Occipital lobe (tissue), 2 donors: Measurements from ENCODE around the gene HINT2. TPM values are rescaled to one million over a fixed set of nuclear protein-coding genes. Genes with fewer than 3 reads are reported as not detected.
A peak's percentile ranks its signal among the peaks of the same experiment; 100 is the strongest.

ENCODE experiments used
- DNase-seq: peaks from one replicate; lab custom pipeline; 2025; lab: John Stamatoyannopoulos, UW
- total RNA-seq: library from RNA; depleted of rRNA; stranded (reverse); fragments of >200 nt; gene quantifications from one replicate; pipeline ENCODE4 v1.2.3, GENCODE V29; 2014

Gene HINT2
- total RNA-seq, 1 donor from 2014 or later: 7.0 TPM

DNA sequence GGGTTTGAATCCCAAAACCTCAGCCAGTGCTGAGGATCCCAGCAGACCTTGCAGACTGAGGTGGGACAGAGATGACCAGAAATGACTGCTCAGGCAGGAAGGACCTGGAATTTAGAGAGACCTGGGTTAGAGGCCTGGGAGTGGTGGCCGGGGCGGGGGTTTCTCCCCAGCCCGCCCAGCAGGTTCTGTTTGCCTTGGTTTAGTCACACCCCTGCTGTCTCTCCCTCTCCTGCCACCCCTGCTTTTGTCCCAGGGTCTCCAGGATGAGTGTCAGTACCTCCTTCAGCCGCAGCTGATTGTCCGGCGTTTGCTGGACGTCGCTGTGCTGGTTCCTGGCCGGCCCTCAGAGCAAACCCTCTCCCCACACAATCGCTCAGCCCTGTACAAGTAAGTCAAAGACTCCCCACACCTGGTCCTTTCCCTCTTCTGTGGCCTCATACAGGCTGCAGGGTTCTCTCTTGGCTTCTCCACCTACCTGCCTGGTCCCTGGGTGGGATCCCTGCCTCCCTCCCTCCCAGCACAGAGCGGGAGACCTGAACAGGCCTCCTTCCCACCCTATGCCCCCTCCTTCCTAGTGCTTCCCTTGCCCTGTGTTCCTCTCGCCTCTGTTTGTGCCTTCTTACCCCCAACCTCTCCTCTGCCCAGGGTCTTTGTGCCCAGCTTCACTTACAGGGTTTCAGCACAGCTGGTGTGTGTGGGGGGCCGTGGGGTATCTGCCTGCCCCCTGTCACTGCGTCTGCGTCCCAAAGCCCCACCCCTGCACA lies 26.2 kb upstream of the HINT2 start:
- DNase-seq: no peak

DNA sequence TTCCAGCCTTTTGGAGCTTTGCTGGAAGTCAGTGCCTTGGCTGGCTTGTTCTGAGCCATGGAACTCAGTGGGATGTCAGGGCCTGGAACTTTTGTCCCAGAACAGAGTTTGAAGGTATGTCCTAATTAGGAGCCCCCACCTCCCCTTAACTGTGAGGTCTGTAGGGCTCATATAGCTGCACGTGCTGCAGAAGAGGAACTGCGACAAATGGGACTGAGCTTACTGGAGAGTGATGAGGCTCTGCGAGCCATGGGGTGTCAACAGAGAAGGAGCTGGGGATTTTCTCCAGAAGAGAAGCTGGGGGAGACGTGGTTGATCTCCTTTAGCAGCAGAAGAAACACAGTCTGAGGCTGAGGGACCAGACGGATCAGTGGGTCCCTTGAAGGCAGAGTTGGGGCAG lies 25.1 kb upstream of the HINT2 start:
- DNase-seq: no peak

DNA sequence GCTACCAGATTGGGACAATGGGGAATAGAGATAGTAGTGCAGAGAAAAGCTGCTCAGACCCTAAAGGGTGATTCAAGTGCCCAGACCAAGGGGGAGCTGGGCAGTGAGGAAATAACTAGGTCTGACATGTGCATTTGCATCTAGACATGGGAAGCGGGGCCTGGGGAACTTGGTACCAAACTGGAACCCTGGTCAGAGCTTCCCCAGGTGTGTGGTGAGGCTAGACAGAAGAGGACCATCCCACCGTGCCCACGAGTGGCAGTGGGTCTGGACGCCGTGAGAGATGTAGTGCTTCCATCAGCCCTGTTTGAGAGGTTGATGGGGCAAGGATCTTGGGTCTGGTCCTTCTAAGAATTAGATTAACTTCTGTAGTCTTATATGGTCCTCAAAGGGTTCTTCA lies 21.8 kb upstream of the HINT2 start:
- no peak for DNase-seq

DNA sequence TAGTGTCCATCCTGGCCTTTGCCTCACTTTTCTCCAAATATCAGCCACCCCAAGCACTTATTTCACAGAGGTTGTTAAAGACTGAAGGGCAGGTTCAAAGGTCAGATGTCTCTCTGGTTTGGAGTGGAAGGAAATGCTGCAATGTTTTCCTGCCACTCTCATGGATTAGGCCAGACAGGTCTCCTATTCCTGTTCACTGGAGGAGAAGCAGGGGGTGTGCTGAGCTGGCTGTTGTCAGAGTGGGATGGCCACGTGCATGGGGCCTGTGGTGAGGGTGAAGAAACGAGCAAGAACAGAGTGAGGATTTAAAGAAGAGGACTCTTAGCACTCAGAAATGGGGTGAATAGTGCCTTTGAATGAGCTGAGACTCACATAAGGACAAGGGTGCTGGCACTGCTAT lies 20.9 kb upstream of the HINT2 start:
- no peak for DNase-seq

DNA sequence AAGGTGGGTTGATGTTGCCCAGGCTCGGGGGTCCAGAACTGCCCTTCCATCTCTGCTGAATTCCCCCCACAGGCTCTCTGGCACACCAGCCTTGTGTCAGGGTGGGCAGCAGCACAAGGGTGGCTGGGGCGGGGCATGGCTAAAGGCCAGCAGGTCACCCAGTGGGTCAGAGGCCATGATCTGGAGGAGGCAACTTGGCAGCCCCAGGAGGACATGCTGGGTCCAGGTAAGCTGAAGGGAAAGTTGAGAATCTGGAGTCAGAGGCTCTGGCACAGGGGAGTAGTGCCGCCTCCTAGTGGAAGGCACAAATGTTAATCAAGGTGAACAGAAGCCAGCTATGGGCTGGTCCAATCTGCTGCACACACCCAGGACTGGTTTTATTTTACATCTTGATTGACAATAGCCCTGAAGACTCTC lies 20.4 kb upstream of the HINT2 start:
- no peak for DNase-seq

DNA sequence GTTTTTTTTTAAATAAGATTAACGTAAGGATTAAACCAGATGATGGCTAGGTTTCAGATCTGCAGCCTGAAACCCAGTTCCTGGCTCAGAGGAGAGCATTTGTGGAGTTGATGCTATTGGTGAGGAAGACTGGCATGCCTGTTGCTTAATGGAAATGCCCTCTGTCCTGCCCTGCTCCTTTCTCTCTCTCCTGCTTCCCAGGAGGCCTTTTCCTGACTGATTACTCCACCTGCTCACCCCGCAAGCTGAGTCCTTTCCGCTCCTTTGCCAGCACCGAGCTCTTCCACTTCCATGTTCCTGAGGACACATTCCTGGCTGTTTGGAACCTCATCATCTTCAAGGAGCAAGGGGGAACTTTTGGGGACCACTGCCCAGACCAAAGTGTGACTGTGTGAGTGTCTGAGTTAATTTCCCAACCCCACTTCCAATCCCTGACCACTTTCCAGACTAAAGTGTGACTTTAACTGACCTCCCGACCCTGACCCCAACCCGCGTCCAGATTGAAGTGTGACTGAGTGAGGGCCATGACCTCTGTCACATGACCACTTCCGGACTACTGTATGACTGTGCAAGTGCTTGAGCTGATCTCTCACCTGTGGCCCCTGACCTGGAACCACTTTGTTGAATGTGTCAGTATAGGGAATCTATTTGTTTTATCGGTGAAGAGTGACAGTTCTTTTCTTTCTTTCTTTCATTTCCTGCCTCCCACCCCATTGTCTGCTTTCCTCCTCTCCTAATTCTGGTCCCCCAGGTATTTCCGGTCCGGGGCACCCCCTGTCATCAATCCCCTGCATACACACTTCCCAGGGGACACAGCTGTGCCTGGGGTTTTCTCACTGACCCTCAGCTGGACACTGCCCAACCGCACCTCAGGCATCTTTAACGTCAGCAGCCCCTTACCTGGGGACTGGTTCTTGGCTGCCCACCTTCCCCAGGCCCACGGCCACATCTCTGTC lies 19.7 kb upstream of the HINT2 start:
- DNase-seq: no peak

DNA sequence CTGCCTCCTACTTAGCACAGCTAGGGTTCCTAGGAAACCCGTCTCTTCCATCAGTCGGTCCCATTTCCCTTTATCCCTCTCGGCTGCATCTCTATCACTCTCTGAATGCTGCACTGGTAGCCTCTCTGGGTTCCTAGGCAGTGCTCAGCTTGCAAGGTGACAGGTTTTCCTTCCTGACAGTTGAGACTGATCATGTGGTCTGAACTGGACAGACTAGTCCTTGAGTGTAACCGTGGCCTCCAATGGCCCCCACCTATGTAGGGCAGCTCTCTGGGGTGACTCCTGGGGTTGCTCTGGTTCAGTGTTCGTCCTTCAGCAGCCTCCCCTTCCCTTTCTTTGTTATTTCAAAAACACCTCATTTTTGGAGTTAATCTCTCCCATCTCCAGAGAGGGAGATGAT lies 18.0 kb upstream of the HINT2 start:
- no peak for DNase-seq

DNA sequence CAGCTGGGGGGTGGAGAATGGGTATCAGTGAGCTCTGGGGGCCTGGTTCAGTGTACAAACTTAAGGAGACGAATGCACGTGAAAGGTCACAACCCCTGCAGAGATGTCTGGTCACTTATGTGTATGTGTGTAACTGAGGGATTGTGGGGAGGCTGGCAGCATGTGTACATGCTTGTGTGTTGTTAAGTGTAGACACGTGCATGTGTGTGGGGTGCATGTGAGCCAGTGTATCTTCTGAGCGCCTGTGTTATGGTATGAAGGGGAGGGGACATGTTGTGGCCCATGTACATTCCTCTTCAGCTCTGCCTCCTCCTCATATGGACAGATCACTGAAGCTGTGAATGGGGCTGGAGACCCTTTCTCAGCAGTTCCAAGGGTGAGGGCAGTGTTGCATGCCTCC lies 16.2 kb upstream of the HINT2 start:
- no peak for DNase-seq

DNA sequence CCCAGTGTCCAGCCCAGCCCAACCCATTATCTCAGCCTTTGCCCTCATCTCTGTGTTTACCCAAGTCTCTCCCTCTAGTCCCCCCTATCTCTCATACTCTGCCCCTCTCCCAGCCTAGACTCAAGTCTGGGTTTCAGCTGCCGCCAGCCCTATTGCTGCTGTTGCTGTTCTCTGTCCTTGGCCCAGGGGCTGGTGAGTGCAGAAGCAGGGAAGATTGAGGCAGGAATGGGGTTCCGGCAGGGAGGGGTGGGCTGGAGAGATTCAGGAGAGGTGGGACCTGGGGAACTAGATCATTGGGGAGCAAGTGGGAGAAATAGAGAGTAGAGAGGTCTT lies 14.9 kb upstream of the HINT2 start:
- no peak for DNase-seq

DNA sequence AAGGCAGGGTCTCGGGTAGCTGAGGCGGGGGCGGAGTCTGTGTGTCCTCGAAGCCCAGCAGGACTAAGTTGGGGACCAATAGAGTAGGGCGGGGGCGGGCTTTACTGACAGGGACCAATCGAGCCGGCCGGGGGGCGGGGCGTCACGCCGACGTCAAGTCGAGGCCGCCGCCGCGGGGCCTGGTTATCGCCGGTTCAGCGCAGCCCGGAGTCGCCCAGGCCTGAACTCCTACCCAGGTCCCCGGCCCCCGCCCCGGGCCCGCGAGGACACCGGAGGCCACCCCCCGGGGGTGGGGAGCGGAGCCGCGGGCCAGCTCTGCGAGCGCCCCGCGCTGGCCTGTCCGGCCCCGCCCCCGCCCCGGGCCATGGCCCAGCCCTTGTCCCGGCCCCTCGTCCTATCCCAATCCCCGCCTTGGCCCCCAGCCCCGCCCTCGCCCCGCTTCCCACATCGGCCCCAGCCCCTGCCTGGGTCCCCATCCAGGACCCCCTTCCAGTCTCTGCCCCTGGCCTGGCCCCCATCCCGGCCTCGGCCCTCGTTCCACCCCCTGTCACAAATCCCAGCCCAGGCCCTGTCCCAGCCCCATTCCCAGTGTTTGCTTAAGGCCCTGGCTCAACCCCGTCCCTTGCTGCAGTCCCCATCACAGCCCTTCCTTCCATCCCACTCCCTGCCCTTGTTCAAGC lies 14.4 kb upstream of the HINT2 start, which contains the start of gene TMEM8B:
Gene TMEM8B (plus strand): TSS at position 145 of the 680 bp plus-strand sequence. CDS start 220 bp downstream, at position 365.
- DNase-seq: peak; percentile 92

DNA sequence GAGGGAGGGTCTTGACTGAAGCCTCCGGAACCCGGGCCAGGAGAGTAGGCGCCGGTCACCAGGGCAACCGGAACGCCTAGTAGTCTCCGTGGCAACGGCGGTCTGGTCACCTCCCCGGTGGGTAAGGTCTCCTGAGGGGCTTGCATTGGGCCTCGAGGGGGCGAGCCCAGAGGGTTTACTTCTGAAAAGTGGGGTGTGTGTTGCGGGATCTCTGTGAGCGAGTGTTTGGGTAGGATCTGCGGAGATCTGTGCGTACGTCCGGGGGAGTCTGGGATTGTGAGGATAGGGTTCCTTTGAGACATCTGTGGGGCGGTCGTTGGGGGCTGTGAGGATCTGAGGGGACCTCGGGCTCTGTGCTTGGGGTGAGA lies 13.9 kb upstream of the HINT2 start, which contains the start of gene FAM221B:
Gene FAM221B (minus strand): TSS at position 17 of the 368 bp plus-strand sequence. CDS start 2,571 bp downstream, outside the sequence.
- no peak for DNase-seq

DNA sequence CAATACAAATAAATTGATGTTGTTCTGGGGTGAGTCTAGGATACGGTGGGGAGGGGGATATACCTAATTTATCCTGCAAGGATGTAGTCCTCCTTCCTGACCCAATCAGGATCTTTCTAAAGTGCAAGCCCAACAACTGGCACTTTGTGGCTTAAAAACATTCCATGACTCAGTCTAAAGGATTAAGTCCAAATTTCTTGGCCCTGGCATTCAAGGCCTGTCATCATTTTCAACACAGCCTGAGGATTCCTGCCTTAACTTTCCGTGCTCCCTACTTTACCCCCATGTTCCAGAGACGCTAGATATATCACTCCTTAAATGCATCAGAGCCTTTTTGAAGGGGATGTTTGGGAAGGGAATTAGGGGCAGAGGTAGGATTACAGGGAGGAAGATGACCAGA lies 12.6 kb upstream of the HINT2 start:
- DNase-seq: no peak

DNA sequence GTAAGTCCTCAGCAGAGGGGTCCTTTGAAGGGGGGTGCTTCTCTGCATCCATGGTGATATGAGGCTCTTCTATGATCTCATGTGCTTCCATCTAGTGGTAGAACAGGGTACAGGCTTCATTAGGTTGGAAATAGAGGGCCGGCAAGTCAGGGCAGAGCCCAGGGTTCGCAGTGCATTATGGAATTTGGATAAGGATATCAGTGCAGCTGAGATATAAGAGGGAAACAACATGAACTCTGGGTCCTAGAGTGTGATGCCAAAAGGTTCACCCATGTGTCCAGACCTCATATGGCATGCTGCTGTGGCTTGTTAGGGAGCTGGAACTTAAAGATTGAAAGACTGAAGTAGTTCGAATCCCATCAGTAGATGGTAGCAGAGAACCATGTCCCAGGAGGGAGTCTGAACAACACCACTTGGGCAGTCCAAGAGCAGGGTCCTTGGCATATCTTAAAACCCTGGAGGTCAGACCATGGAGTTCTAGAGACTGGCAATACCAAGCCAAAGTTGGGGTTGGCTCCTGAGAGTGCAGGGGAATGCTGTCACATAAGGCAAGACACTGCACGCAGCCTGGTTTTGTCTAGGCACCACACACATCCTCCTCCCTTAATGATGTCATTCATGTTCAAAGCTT lies 11.3 kb upstream of the HINT2 start:
- DNase-seq: no peak

DNA sequence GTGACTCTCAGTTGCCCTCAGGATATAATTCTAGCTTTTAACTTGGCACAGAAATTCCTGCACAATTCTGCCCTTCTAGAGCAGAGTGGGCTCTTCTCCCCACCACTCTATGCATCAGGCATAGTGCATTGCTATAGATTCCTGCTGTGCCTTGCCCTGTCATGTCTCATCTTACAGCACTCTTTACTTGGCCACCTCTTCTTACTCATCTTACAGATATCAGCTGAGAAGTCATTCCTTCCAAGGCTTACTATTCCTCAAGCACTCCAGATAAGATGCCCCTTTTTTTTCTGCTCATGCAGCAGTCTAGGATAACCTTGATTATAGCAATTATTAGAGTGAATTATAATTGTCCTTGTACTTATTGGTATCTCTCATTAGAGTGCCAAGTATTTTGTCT lies 8.1 kb upstream of the HINT2 start:
- DNase-seq: no peak

DNA sequence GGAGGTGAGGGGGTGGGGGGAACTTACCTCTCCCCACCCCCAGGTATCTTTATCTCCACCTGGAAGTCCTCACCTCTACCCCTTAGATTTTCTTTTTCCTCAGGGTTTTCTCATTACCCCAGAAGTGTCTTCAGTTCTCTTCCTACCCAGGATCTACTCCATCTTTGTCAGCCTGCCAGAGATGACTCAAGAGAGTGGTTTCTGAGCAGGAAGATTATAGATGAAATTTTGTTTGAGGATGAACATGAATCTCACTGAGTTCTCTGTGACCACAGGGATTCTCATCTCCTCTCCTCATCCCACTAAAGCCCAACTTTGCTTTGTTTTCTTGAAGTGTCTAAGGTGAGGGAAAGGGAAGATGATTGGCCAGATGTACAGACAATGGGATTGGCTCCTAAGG lies 5.2 kb upstream of the HINT2 start:
- DNase-seq: no peak

DNA sequence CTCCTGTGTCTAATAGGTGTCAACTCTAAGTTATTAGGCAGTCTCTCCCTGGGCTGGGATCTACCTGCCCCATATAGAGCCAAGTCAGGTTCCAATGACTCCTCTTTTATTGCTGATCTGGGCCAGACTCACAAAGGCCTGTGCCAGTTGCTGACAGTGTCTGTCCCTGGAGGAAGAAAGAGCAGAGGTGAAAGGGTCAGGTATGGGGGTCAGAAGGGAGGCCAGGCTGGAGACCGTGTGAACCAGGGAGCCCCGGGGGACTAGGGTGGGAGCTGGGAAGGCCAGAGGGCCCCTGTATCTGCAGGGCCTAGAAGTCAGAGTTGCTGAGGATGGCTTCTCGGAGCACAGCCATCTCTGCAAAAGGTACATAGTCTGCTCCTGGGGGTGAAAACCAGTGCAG lies 3.5 kb upstream of the HINT2 start:
- DNase-seq: no peak

DNA sequence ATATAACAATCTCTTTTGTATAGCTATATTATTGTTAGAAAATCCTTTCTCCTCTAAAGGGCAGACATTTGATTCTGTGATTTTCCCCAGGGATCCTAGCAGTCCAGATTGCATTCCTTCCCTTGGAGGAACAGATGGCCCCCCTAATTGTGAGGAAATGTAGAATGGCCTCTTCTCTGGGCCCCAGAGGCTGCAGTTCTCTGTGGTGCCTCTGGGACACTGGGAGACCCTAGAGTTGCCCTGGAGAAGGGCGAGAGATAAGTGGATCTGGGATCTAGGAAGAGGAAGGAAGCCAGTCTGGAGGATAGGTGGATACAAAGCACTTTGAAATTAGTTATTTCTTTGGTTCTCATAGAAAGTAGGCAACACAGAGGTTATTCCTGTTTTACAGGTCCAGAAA lies 1.9 kb upstream of the HINT2 start:
- DNase-seq: no peak

DNA sequence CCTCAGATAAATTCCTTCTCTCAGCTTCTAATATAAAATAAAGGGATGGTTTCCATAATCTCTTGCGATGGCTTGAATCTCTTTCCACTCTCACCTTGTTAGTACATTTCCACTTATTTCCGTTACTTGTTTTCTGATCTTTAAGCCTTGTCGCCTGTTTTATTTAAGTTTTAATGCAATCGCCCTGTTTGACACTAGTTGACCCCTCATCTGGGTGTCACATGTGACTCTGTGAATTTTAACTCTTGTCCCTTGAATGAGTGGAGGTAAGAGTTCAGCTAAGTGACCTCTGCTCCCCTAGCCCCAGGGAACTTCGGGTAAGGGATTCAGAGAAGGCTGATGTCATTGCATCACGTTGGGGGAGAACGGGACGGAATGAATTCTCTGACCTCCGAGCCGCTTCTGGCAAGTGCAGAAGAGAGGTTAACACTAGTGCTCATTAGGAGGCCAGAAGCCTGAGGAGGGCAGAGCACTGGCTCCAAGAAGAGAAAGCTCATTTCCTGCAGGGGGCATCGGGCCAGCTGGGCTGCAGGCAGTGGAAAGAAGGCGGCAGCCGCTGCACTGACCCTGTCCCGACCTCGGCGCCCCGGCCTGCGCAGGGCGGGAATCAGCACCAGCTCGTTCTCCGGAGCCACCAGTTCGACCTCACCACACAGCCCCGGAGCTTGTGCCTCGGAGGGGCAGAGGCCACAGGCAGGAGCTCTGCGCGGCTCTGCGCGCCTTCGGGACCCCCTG lies 569 bp downstream of the HINT2 start:
- no peak for DNase-seq

DNA sequence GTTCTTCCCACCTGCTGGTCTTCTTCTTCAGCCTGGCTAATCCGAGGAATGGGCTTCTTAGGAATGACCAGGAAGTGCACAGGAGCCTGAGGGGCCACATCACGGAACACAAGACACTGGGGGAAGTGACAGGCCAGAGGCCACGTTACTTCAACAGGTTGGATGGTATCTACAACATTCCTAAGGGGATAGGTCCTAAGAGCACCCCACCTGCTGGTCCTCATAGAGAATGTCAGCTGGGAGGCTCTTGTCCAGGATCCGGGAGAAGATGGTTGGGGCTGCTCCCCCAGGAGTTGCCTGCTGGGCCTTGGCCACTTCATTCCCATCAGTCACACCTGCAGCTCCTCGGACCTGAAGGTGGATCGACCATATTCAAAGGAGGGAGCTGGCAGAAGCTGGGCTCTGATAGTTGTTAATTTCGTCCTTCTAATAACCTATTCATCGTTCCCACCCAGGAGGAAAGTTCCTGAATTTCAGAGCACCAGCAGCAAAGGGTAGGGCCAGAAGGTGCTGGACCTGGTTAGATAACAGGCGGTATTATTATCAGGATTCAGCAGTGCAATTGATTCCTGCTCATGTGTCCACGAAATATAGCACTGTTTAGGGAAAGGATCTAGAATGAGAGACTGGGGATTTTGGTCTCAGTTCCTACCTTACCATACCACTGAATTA lies 1.3 kb downstream of the HINT2 start:
- DNase-seq: no peak

DNA sequence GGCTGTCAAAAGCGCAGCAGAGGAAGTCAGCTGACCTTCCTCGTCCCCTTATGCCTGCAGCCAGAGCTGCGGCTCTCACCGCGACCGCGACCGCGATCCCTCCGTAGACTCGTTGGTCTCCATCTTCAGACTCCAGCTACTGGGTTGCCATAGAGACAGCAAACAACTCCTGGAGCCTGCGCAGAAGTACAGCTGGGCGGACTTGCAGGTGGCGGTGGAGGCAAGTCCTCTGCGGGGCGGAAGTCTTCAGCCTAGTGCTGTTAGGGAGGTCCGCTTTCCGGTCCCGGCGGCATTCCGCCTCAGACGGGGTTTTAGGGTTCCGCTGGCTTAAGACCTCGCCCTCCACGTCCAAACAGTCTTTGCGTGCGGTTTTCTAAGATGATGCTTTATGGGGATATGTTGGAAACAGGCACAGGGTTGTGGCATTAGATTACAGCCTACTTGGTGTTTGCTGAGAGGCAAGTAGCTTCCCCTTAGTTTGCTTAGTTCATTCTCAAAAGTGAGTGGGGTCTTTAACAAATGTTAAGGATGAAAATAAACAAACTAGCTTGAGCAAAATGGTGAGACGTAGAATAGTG lies 2.7 kb downstream of the HINT2 start, which contains the start of gene SPAG8:
Gene SPAG8 (minus strand): TSS at position 238 of the 578 bp plus-strand sequence. CDS start 115 bp downstream, at position 123.
- peak; percentile 94 for DNase-seq
